Breast epithelium (tissue), 4 donors: ENCODE data around the gene RFTN1. TPM values are rescaled to one million over a fixed set of nuclear protein-coding genes. Genes with fewer than 3 reads are reported as not detected.
A peak's percentile ranks its signal among the peaks of the same experiment; 100 is the strongest.

Experiments used
- DNase-seq, 2 donors: peaks; one replicate each; pipeline ENCODE4 v3.0.0-alpha.2; 2019; ENCODE audit warnings: low spot score in 2 of 2
- H3K27ac ChIP-seq, 2 donors: fragments of 200-600 bp; sonication (generic) in 1 of 2; one replicate each; pipeline ENCODE4 v1.5.1; 2016 to 2019; ENCODE audit warnings: mild to moderate bottlenecking in 1 of 2
- H3K27me3 ChIP-seq, 2 donors: fragments of 200-600 bp; sonication (generic) in 1 of 2; one replicate each; pipeline versions ENCODE4 v1.5.1 to v1.6.0; 2017 to 2019; ENCODE audit warnings: control low read depth in 1 of 2, mild to moderate bottlenecking in 1 of 2
- H3K36me3 ChIP-seq: fragments of 200-600 bp; one replicate; pipeline ENCODE4 v1.5.1; 2019
- H3K4me1 ChIP-seq, 2 donors: fragments of 200-600 bp; sonication (generic); one replicate each; pipeline ENCODE4 v1.5.1; 2016 to 2019; ENCODE audit warnings: control low read depth in 1 of 2
- H3K4me3 ChIP-seq, 3 donors: fragments of 200-600 bp; sonication (generic); 1 replicate in 2 of 3; 2 replicates in 1 of 3; pipeline ENCODE4 v1.5.1; 2016 to 2019; ENCODE audit warnings: mild to moderate bottlenecking in 3 of 3, moderate library complexity in 2 of 3
- H3K9me3 ChIP-seq, 2 donors: fragments of 200-600 bp; sonication (generic) in 1 of 2; one replicate each; pipeline ENCODE4 v1.5.1; 2016 to 2019; ENCODE audit warnings: control low read depth in 1 of 2
- POLR2A ChIP-seq: fragments of 450-650 bp; IDR thresholded peaks from one replicate; pipeline ENCODE4 v1.6.1; 2016; ENCODE audit warnings: antibody characterized with exemption, mild to moderate bottlenecking, moderate library complexity
- POLR2AphosphoS5 ChIP-seq, 3 donors: sonication (generic); formaldehyde crosslinking; IDR thresholded peaks; one replicate each; pipeline ENCODE4 v1.6.1; 2017; ENCODE audit warnings: antibody characterized with exemption in 3 of 3
- intact Hi-C: fragments of 100-400 bp; cut with DNase I; formaldehyde crosslinking; loops from one replicate; pipeline ENCODE4 v1.15.1; 2023; ENCODE audit warnings: low total_unique reads
- total RNA-seq, 3 donors: library from RNA; depleted of rRNA; stranded (reverse); fragments of >200 nt; gene quantifications; one replicate each; pipeline ENCODE4 v1.1.0, GENCODE V29; 2016
- TF ChIP-seq, protein P1 (sequence below), 3 donors: fragments of 450-650 bp; IDR thresholded peaks; one replicate each; pipeline ENCODE4 v1.5.1; 2016 to 2017; ENCODE audit warnings: antibody characterized with exemption in 3 of 3, mild to moderate bottlenecking in 3 of 3, moderate library complexity in 3 of 3

Gene RFTN1
- total RNA-seq, 3 donors from 2014 or later, result 13.9 to 108 (median 29.5) TPM

- Histone ChIP-seq H3K4me3 (no peak overlapping the region), H3K27ac (no peak overlapping the region), H3K36me3 (no peaks in the 10 kb centered on the region), H3K27me3 (no peaks in the 10 kb centered on the region), H3K4me1 (no peaks in the 10 kb centered on the region), H3K9me3 (no peaks in the 10 kb centered on the region)
- intact Hi-C loops, result loop anchor here (10.0 kb wide), 1 partner anchor 264 kb away; no protein-coding TSS in a partner anchor
- TF ChIP-seq POLR2AphosphoS5 (IDR thresholded peaks at IDR 0.05) (no peak), POLR2A (no peak)
- TF ChIP-seq, protein P1, sequence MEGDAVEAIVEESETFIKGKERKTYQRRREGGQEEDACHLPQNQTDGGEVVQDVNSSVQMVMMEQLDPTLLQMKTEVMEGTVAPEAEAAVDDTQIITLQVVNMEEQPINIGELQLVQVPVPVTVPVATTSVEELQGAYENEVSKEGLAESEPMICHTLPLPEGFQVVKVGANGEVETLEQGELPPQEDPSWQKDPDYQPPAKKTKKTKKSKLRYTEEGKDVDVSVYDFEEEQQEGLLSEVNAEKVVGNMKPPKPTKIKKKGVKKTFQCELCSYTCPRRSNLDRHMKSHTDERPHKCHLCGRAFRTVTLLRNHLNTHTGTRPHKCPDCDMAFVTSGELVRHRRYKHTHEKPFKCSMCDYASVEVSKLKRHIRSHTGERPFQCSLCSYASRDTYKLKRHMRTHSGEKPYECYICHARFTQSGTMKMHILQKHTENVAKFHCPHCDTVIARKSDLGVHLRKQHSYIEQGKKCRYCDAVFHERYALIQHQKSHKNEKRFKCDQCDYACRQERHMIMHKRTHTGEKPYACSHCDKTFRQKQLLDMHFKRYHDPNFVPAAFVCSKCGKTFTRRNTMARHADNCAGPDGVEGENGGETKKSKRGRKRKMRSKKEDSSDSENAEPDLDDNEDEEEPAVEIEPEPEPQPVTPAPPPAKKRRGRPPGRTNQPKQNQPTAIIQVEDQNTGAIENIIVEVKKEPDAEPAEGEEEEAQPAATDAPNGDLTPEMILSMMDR (IDR thresholded peaks at IDR 0.05), result no peak
- DNase-seq, result no peak
Measured at GRCh38 chr3:16290827-16291196, 222.7 kb downstream of the RFTN1 start.

DNA sequence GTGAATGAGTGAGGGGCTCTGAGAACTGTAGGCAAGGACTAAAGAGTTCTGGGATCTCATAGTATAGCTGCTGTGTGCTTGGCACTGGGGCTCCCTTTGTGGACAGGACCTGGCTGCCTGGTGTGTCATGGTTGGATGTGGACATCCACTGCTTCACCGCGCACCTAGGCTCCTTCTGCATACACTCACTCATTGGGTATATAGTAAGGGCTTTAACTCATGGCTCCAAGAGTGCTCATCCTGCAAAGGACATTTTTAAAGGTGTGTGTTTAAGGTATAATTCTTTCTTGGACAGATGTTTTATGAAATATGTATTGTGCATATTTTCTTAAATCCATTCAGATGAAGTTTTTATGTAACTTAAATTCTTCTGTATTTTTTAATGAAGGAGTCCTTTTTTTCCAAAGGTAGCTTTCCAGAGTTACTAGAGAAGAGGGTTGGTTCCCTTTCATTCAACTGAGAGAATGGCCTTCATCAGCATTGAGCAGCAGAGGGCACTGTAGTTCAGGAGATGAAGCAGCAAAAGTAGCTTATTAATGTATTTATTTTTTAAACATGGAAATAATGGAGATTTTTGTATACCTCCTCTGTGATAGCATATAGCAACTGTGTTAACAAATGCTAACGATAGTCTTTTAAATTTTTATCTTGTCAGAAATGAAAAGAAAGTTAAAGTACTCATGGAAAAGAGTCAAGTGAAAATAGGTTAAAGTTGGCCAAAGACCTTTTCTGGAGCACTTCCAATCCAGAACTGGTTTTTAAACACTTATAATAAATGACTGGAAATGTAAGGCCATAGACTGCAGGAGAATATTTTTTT lies 223.3 kb downstream of the RFTN1 start:
- H3K27ac ChIP-seq, result no peak overlapping the region

GRCh38 chr3:16289144-16289889 lies 224.2 kb downstream of the RFTN1 start:
- no peak for TF ChIP-seq POLR2A
- TF ChIP-seq, protein P1 (IDR thresholded peaks at IDR 0.05), result no peak
- no peak for TF ChIP-seq POLR2AphosphoS5 (IDR thresholded peaks at IDR 0.05)
- Histone ChIP-seq H3K4me1 (no peaks in the 10 kb centered on the region), H3K36me3 (no peaks in the 10 kb centered on the region), H3K9me3 (no peaks in the 10 kb centered on the region), H3K4me3 (no peak overlapping the region), H3K27ac (no peak overlapping the region), H3K27me3 (no peaks in the 10 kb centered on the region)
- intact Hi-C loops, result no loop called here
- no peak for DNase-seq

More for the DNA sequence above, 223.3 kb downstream of the RFTN1 start:
- intact Hi-C loops, result loop anchor here (10.0 kb wide), 1 partner anchor 265 kb away; no protein-coding TSS in a partner anchor
- TF ChIP-seq POLR2A, result no peak
- TF ChIP-seq POLR2AphosphoS5 (IDR thresholded peaks at IDR 0.05), result no peak
- TF ChIP-seq, protein P1 (IDR thresholded peaks at IDR 0.05), result peak in 2 of 3 donors; percentile 62 to 80
- H3K4me1 ChIP-seq, result no peaks in the 10 kb centered on the region
- no peaks in the 10 kb centered on the region for H3K36me3 ChIP-seq
- no peak for DNase-seq
- no peaks in the 10 kb centered on the region for H3K9me3 ChIP-seq
- no peaks in the 10 kb centered on the region for H3K27me3 ChIP-seq
- no peak overlapping the region for H3K4me3 ChIP-seq

DNA sequence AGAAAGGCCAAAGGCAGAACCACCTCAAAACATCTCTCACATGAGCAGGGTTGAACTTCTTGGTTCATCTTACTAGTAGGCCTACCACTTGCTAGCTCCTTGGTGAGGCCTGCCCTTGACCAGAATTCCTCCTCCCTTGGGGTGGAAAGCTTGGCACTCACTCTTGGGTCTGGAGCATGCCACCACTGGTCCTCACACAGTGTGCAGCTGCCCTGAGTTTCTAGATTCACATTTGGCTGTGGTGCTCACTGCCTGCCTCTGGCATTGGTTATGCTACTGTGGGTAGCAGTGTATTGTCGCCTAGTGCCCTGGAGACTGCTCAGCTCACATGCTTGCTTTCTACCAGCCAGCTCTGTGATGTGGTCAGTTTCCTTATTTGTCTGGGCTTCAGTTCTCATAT lies 224.8 kb downstream of the RFTN1 start:
- DNase-seq, result no peak
- H3K36me3 ChIP-seq, result no peaks in the 10 kb centered on the region
- intact Hi-C loops, result no loop called here
- no peaks in the 10 kb centered on the region for H3K9me3 ChIP-seq
- no peaks in the 10 kb centered on the region for H3K27me3 ChIP-seq
- no peak overlapping the region for H3K27ac ChIP-seq
- TF ChIP-seq, protein P1 (IDR thresholded peaks at IDR 0.05), result no peak
- no peak for TF ChIP-seq POLR2AphosphoS5 (IDR thresholded peaks at IDR 0.05)
- TF ChIP-seq POLR2A, result no peak
- H3K4me3 ChIP-seq, result no peak overlapping the region
- H3K4me1 ChIP-seq, result no peaks in the 10 kb centered on the region
